ENCODE results near the gene RASGRF1. TPM values are rescaled to one million over a fixed set of nuclear protein-coding genes. Genes with fewer than 3 reads are reported as not detected.

RASGRF1 gene
- total and polyA plus RNA-seq, 11 donors, result 0.12 to 0.40 (median 0.25) TPM; not detected in 8

DNA sequence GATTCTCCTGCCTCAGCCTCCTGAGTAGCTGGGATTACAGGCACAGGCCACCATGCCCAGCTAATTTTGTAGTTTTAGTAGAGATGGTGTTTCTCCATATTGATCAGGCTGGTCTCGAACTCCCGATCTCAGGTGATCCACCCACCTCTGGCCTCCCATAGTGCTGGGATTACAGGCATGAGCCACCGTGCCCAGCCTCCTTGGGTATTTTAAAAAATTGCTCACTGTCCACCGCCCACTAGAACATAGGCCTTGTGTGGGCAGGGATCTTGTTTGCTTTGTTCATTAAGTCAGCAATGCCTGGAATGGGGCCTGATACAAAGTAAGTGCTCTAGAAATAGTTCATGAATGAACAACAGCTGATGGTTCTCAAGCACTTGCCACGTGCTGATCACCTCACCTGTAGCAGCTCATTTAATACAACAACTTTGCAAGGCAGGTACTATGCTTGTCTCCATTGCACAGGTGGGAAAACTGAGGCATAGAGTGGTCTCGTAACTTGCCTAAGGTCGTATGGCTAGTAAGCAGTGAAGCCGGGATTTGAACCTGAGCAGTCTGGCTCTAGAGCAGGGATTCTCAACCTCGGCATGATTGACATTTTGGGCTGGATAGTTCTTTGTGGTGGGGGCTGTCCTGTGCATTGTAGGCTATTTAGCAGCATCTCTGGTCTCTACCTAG lies 133.0 kb downstream of the RASGRF1 start:
- intact Hi-C loops (cut with DNase I), result loop anchor here in 1 of 10 donors (10.0 kb wide), 1 partner anchor 47 kb away; no protein-coding TSS in a partner anchor
- no peak for TF ChIP-seq POLR2A (IDR thresholded peaks at IDR 0.05)
- TF ChIP-seq, protein P1, sequence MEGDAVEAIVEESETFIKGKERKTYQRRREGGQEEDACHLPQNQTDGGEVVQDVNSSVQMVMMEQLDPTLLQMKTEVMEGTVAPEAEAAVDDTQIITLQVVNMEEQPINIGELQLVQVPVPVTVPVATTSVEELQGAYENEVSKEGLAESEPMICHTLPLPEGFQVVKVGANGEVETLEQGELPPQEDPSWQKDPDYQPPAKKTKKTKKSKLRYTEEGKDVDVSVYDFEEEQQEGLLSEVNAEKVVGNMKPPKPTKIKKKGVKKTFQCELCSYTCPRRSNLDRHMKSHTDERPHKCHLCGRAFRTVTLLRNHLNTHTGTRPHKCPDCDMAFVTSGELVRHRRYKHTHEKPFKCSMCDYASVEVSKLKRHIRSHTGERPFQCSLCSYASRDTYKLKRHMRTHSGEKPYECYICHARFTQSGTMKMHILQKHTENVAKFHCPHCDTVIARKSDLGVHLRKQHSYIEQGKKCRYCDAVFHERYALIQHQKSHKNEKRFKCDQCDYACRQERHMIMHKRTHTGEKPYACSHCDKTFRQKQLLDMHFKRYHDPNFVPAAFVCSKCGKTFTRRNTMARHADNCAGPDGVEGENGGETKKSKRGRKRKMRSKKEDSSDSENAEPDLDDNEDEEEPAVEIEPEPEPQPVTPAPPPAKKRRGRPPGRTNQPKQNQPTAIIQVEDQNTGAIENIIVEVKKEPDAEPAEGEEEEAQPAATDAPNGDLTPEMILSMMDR (IDR thresholded peaks at IDR 0.05), result no peak
- 85 to 90% (median 86%) methylated on average over 9 of the region's 9 CpGs for WGBS, 4 donors
- H3K27ac ChIP-seq, result no peak overlapping the region
- peaks cover 0 to under 1% (median 0%) of the 10 kb centered on the region in 12 donors for H3K4me1 ChIP-seq
- no peak overlapping the region for H3K4me3 ChIP-seq
- H3K9me3 ChIP-seq, result no peaks in the 10 kb centered on the region
- no peaks in the 10 kb centered on the region for H3K36me3 ChIP-seq
- H3K27me3 ChIP-seq, result no peaks in the 10 kb centered on the region
- DNase-seq (no peak), ATAC-seq (no peak)

DNA sequence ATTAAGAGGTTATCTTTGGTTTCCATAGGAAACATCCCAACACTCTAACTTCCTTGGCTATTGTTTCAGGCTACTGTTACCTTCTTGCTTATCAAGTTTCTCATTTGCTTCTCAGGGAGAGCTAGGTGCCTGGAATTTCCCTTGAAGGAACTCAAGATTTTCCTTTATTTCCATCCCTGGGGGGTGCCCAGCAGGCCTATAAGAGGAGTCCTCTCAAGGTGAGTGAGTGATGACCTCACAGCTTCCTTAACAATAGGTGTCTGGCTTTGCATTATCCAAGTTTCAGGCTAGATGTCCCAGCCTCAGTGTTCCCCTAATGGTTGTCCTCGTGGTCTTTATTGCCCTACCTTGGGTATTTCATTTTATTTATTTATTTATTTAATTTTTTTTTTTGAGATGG lies 133.6 kb downstream of the RASGRF1 start:
- H3K4me3 ChIP-seq, result no peak overlapping the region
- H3K27ac ChIP-seq, result no peak overlapping the region
- no peaks in the 10 kb centered on the region for H3K27me3 ChIP-seq
- ATAC-seq (no peak), DNase-seq (no peak)
- peaks cover 0 to 7% (median 3%) of the 10 kb centered on the region in 12 donors for H3K4me1 ChIP-seq
- 82 to 94% (median 90%) methylated on average over 1 of the region's 1 CpG for whole genome bisulfite sequencing, 4 donors
- TF ChIP-seq POLR2A (IDR thresholded peaks at IDR 0.05), result no peak
- TF ChIP-seq, protein P1 (IDR thresholded peaks at IDR 0.05), result no peak
- no peaks in the 10 kb centered on the region for H3K36me3 ChIP-seq
- intact Hi-C loops (cut with DNase I), result loop anchor here in 1 of 10 donors (10.0 kb wide), 1 partner anchor 48 kb away; no protein-coding TSS in a partner anchor
- no peaks in the 10 kb centered on the region for H3K9me3 ChIP-seq

DNA sequence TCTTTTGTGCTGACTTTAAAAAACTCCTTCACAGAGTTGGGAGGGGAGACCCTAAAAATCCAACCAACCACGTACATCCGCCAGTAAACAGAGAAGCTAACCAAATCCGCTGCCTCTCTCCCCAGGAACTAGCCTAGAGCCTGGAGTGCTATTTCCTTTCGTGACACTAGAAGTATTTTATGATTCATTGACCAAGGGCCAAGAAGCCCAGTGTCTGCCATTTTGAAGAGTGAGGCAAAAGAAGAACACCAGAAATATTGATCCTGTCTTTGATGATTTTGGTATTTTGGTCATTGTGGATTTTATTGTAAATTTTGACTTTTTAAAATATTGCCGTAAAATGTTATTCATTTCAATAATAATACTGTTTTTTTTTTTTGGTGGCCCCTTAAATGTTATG lies 135.2 kb downstream of the RASGRF1 start:
- 96 to 99% (median 98%) methylated on average over 5 of the region's 5 CpGs for WGBS, 4 donors
- ATAC-seq (no peak), DNase-seq (no peak)
- no peak for TF ChIP-seq POLR2A (IDR thresholded peaks at IDR 0.05)
- TF ChIP-seq, protein P1 (IDR thresholded peaks at IDR 0.05), result no peak
- Histone ChIP-seq H3K4me3 (no peak overlapping the region), H3K4me1 (peaks cover 0 to 23% (median 14%) of the 10 kb centered on the region in 12 donors), H3K9me3 (no peaks in the 10 kb centered on the region), H3K27me3 (no peaks in the 10 kb centered on the region), H3K36me3 (no peaks in the 10 kb centered on the region), H3K27ac (no peak overlapping the region)
- intact Hi-C loops (cut with DNase I), result loop anchor here in 1 of 10 donors (10.0 kb wide), 1 partner anchor 49 kb away; no protein-coding TSS in a partner anchor

DNA sequence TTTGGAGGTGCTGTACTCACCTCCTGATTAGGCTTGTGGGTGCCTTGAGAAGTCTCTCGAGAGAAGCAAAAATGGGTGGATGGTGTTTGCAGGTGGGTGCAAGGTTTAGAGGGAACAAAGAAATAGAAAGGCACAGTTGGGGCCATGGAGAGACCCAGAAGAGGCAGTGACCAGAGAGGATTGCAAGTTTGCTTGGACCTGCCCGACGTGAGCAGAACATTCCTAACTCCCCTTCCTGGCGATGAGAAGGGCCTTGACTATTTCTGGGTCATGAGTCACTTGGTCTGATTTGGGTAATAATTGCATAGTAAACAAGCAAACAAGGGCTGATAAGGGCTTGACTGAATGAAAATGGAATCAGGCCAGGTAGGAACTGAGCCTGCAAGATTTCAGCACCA lies 138.7 kb downstream of the RASGRF1 start:
- DNase-seq, result no peak
- 37 to 43% (median 38%) methylated on average over 4 of the region's 4 CpGs for WGBS, 4 donors
- ATAC-seq, result peak; percentile 49 to 75 (median 65)
- H3K36me3 ChIP-seq, result no peaks in the 10 kb centered on the region
- intact Hi-C loops (cut with DNase I), result loop anchor here in 2 of 10 donors (2.0 to 10.0 kb wide), 2 partner anchors 27 to 53 kb away; no protein-coding TSS in a partner anchor
- H3K4me1 ChIP-seq, result peaks cover 0 to 26% (median 15%) of the 10 kb centered on the region in 12 donors
- H3K4me3 ChIP-seq, result no peak overlapping the region
- TF ChIP-seq, protein P1 (IDR thresholded peaks at IDR 0.05), result no peak
- no peak for TF ChIP-seq POLR2A (IDR thresholded peaks at IDR 0.05)
- H3K27me3 ChIP-seq, result no peaks in the 10 kb centered on the region
- peak overlapping the region in 8 of 12 donors; percentile 17 to 61 (median 40) for H3K27ac ChIP-seq
- H3K9me3 ChIP-seq, result no peaks in the 10 kb centered on the region
